ENCODE measurements around the gene SERPINB8. TPM values are rescaled to one million over a fixed set of nuclear protein-coding genes. Genes with fewer than 3 reads are reported as not detected.

Gene SERPINB8
- total and polyA plus RNA-seq, 2 donors (not counting 3 experiments of a cell fraction or from before 2014, with no cell fraction given): 15.3 to 25.7 TPM

DNA sequence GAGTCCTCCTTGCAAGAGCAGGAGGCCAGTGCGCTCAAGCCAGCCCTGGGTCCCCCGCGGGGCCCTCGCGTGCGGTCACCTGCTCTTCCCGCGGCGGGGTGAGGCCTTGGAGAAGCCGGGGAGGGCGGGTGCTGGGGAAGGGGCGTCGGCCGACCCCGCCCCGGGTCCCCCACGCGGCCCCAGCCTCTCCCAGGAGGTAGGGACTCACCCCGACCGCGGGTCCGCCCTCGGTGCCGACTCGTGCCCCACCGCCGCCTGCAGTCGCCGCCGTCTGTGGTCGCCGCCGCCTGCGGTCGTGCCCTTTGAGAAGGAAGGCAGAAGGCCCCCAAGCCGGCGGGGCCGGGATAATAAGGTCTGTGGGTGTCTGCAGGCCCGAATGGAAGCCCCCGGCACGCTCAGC lies 32.7 kb downstream of the SERPINB8 start:
- H3K4me3 ChIP-seq (replicated peaks in 1 of 3; ENCODE audit: insufficient read depth in 1 of 3, low read depth in 1 of 3, low read length in 3 of 3): no peak overlapping the region
- no peaks in the 10 kb centered on the region for H3K4me1 ChIP-seq (ENCODE audit: control insufficient read depth, extremely low read depth, insufficient read depth, low read length)
- no peak for FAIRE-seq
- peaks cover 1 to 16% of the 10 kb centered on the region in 2 experiments for H3K27me3 ChIP-seq (ENCODE audit: control insufficient read depth in 2 of 2, insufficient read depth in 2 of 2, low read length in 2 of 2)
- no peak overlapping the region for H3K9ac ChIP-seq (replicated peaks; ENCODE audit: extremely low read depth, insufficient read depth, low read length)
- CTCF ChIA-PET: interaction anchor here (0.7 kb wide), 1 partner anchor 10 kb away, joined by 3 read pairs; no protein-coding TSS in a partner anchor
- TF ChIP-seq MYC (IDR thresholded peaks at IDR 0.05; ENCODE audit: low read depth, low read length): no peak
- no peak for TF ChIP-seq FOS (IDR thresholded peaks at IDR 0.05; ENCODE audit: borderline replicate concordance, insufficient read depth, low read length)
- TF ChIP-seq, protein P1, sequence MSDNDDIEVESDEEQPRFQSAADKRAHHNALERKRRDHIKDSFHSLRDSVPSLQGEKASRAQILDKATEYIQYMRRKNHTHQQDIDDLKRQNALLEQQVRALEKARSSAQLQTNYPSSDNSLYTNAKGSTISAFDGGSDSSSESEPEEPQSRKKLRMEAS (IDR thresholded peaks at IDR 0.05; ENCODE audit: insufficient read depth, insufficient read length): no peak
- TF ChIP-seq, protein P2, sequence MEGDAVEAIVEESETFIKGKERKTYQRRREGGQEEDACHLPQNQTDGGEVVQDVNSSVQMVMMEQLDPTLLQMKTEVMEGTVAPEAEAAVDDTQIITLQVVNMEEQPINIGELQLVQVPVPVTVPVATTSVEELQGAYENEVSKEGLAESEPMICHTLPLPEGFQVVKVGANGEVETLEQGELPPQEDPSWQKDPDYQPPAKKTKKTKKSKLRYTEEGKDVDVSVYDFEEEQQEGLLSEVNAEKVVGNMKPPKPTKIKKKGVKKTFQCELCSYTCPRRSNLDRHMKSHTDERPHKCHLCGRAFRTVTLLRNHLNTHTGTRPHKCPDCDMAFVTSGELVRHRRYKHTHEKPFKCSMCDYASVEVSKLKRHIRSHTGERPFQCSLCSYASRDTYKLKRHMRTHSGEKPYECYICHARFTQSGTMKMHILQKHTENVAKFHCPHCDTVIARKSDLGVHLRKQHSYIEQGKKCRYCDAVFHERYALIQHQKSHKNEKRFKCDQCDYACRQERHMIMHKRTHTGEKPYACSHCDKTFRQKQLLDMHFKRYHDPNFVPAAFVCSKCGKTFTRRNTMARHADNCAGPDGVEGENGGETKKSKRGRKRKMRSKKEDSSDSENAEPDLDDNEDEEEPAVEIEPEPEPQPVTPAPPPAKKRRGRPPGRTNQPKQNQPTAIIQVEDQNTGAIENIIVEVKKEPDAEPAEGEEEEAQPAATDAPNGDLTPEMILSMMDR (IDR thresholded peaks at IDR 0.05; ENCODE audit: extremely low read depth in 1 of 2, insufficient read depth in 1 of 2, low read depth in 1 of 2, low read length in 2 of 2): no peak
- TF ChIP-seq JUN (IDR thresholded peaks at IDR 0.05; ENCODE audit: borderline replicate concordance, insufficient read depth, insufficient read length, low read depth): no peak
- no peak for TF ChIP-seq EZH2 (IDR thresholded peaks at IDR 0.05; ENCODE audit: borderline replicate concordance, low read depth, low read length, severe bottlenecking)
- TF ChIP-seq GATA2 (IDR thresholded peaks at IDR 0.05; ENCODE audit: insufficient read depth, insufficient read length, low read depth, low read length): no peak
- no peak for TF ChIP-seq POLR2A (IDR thresholded peaks at IDR 0.05; ENCODE audit: low read depth, low read length)
- no peak for TF ChIP-seq POLR2AphosphoS5 (IDR thresholded peaks at IDR 0.05; ENCODE audit: insufficient read depth, low read depth, low read length)
- no peak for DNase-seq (ENCODE audit: low read depth, low spot score)
- H3K9me1 ChIP-seq (replicated peaks; ENCODE audit: control insufficient read depth, extremely low read depth, insufficient read depth, low read length): no peaks in the 10 kb centered on the region
- POLR2A ChIA-PET: no interaction called here
- H3K4me2 ChIP-seq (ENCODE audit: insufficient read depth, low read length): no peak overlapping the region
- no peaks in the 10 kb centered on the region for H3K9me3 ChIP-seq (replicated peaks; ENCODE audit: control insufficient read depth, insufficient read depth, low read length)
- H3K27ac ChIP-seq (ENCODE audit: insufficient read depth, low read depth, low read length): no peak overlapping the region
- no peaks in the 10 kb centered on the region for H3K36me3 ChIP-seq (ENCODE audit: control insufficient read depth in 2 of 2, extremely low read depth in 1 of 2, insufficient read depth in 2 of 2, low read length in 2 of 2)
- intact Hi-C loops (cut with micrococcal nuclease) (no loop called here), dilution Hi-C loops (cut with MboI; ENCODE audit: extremely low pct_ligation_motif_present, low sequenced_read_pairs) (no loop called here)
- no peaks in the 10 kb centered on the region for H3K79me2 ChIP-seq (ENCODE audit: control insufficient read depth, insufficient read depth, low read length)
- H2AFZ ChIP-seq (ENCODE audit: low read depth, low read length): no peak overlapping the region
- no peaks in the 10 kb centered on the region for H4K20me1 ChIP-seq (replicated peaks; ENCODE audit: control insufficient read depth, extremely low read depth, insufficient read depth, low read length)
- no TSS peak for BruUV-seq (replicated peaks)
